Progenitor cell of endocrine pancreas (in vitro differentiated cells): ENCODE results near the gene CDNF. TPM values are rescaled to one million over a fixed set of nuclear protein-coding genes. Genes with fewer than 3 reads are reported as not detected.
"Not testable (repeated sequence)": the region's sequence is repeated elsewhere in the genome, so short reads cannot be mapped to it uniquely, and the experiment has no call there.

ENCODE experiments used
- DNase-seq: peaks from one replicate; pipeline ENCODE4 v3.0.0; 2021; ENCODE audit warnings: low spot score; ENCODE audit not compliant: unreplicated experiment
- H3K27ac Mint-ChIP-seq: 2 replicates; pipeline ENCODE4 v1.8.0; 2021; ENCODE audit warnings: mild to moderate bottlenecking, moderate library complexity, mixed read lengths
- H3K27me3 Mint-ChIP-seq: 2 replicates; pipeline ENCODE4 v1.8.0; 2021; ENCODE audit warnings: mixed read lengths
- H3K36me3 Mint-ChIP-seq: 2 replicates; pipeline ENCODE4 v1.8.0; 2022; ENCODE audit warnings: mixed read lengths; ENCODE audit not compliant: insufficient read depth
- H3K4me1 Mint-ChIP-seq: 2 replicates; pipeline ENCODE4 v1.8.0; 2021; ENCODE audit warnings: low read depth, mixed read lengths
- H3K4me3 Mint-ChIP-seq: 2 replicates; pipeline ENCODE4 v1.8.0; 2021; ENCODE audit warnings: low read depth, mild to moderate bottlenecking, moderate library complexity, mixed read lengths
- H3K9me3 Mint-ChIP-seq: 2 replicates; pipeline ENCODE4 v1.8.0; 2021; ENCODE audit warnings: low read depth, mixed read lengths
- CTCF ChIP-seq: fragments of 200-600 bp; sonication (generic); IDR thresholded peaks from one replicate; pipeline ENCODE4 v1.5.0; 2021; ENCODE audit warnings: antibody characterized with exemption, mild to moderate bottlenecking; ENCODE audit not compliant: unreplicated experiment
- total RNA-seq: library from RNA; stranded (reverse); gene quantifications from 2 replicates; pipeline ENCODE4 v1.2.1, GENCODE V29; 2021

Gene CDNF
- total RNA-seq, 1 donor from 2014 or later: 2.3 TPM

DNA sequence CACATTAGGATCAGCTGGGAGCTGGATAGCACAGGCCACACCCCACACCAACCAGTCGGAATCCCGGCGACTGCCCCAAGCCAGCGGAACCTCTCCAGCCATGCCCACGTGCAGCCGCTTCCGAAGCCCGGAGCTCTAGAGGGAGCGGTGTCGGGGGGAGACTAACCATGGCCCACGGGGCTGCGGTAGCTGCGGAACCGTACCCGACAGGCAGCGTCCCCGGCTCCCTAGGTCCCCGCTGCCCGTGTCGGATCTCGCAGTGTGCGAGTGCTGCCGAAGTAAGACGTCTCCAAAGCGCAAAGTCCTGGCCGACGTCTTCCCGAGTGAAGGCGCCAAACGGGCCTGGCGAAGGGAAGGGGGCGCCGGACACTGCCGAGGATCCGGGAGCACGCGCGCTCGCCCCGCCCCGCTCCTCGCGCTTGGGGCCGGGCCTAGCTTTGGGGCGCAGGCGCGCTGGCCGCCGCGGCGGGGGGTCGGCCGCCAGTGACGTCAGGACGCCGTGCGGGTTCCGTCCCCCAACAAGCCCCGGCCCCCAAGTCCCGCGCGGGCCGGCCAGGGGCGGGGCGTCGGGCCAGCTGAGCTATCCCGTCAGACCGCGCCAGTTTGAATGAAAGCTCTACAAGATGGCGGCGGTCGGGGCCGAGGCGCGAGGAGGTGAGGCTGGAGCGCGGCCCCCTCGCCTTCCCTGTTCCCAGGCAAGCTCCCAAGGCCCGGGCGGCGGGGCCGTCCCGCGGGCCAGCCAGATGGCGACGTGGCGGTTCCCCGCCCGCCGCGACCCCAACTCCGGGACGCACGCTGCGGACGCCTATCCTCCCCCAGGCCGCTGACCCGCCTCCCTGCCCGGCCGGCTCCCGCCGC is 40.7 kb upstream of the CDNF start, which contains the start of gene SUV39H2:
Gene SUV39H2, plus strand, starts transcription at position 601 of the 858 bp plus-strand sequence. Its CDS starts 23 bp downstream, at position 624.
- Mint-ChIP-seq H3K4me1 (peaks cover 19% of the 10 kb centered on the region), H3K27ac (peak within 1 kb of the TSS; percentile 99), H3K9me3 (no peaks in the 10 kb centered on the region), H3K27me3 (no peaks in the 10 kb centered on the region), H3K4me3 (peak within 1 kb of the TSS; percentile 96), H3K36me3 (peaks cover 2% of the 10 kb centered on the region)
- peak; percentile 95 for DNase-seq
- peak; percentile 9 for TF ChIP-seq CTCF

DNA sequence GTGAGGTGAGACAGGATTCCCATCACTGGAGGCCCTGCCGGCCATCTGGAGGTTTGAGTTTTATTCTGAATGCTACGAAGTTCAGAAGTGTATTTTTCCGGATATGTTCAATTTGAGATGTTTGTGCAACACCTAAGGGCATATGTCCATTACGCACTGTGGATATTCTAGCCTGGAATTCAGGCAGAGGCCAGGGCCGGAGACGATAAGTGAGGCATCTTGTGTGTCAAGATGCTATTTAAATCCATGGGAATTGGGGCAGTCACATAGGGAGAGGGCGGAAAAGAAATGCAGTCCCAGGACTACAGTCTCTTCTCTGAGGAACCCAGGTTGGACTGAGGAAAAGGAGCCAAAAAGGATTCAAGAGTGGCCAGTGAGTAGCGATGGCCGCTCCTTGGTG is 38.9 kb upstream of the CDNF start:
- no peak for TF ChIP-seq CTCF
- H3K4me3 Mint-ChIP-seq: peak overlapping the region; percentile 96
- H3K27ac Mint-ChIP-seq: peak overlapping the region; percentile 6
- H3K36me3 Mint-ChIP-seq: no peaks in the 10 kb centered on the region
- H3K4me1 Mint-ChIP-seq: peaks cover 15% of the 10 kb centered on the region
- H3K27me3 Mint-ChIP-seq: no peaks in the 10 kb centered on the region
- H3K9me3 Mint-ChIP-seq: no peaks in the 10 kb centered on the region
- DNase-seq: no peak

DNA sequence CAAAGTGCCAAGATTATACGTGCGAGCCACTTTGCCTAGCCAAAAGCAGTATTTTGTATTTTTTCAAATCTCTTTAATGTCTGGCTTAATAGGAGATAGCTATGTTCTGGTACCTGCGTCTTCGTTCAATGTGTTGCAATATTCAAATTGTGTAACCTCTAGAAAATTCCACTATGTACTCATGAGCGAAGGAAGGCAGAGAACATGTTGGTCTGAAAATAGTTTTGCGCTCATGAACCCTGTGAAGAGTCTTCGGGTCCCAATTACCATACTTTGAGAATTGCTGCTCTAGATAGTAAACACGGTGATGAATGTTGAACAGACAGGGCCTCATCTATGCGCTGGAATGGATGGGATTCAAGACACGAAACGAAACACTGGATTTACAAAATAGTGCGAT is 38.1 kb upstream of the CDNF start:
- no peaks in the 10 kb centered on the region for H3K36me3 Mint-ChIP-seq
- DNase-seq: no peak
- no peaks in the 10 kb centered on the region for H3K27me3 Mint-ChIP-seq
- H3K9me3 Mint-ChIP-seq: no peaks in the 10 kb centered on the region
- no peak overlapping the region for H3K4me3 Mint-ChIP-seq
- peaks cover 14% of the 10 kb centered on the region for H3K4me1 Mint-ChIP-seq
- H3K27ac Mint-ChIP-seq: no peak overlapping the region
- TF ChIP-seq CTCF: no peak

GRCh38 chr10:14873090-14873760 is 35.4 kb upstream of the CDNF start:
- Mint-ChIP-seq H3K4me3 (no peak overlapping the region), H3K9me3 (no peaks in the 10 kb centered on the region), H3K27me3 (no peaks in the 10 kb centered on the region), H3K36me3 (peaks cover 1% of the 10 kb centered on the region), H3K27ac (no peak overlapping the region), H3K4me1 (peaks cover 3% of the 10 kb centered on the region)
- TF ChIP-seq CTCF: no peak
- DNase-seq: no peak

GRCh38 chr10:14864871-14865270 is 27.0 kb upstream of the CDNF start:
- H3K36me3 Mint-ChIP-seq: peaks cover 14% of the 10 kb centered on the region
- not testable (repeated sequence) for DNase-seq, H3K4me1 Mint-ChIP-seq, H3K27ac Mint-ChIP-seq, H3K27me3 Mint-ChIP-seq, H3K4me3 Mint-ChIP-seq, H3K9me3 Mint-ChIP-seq

DNA sequence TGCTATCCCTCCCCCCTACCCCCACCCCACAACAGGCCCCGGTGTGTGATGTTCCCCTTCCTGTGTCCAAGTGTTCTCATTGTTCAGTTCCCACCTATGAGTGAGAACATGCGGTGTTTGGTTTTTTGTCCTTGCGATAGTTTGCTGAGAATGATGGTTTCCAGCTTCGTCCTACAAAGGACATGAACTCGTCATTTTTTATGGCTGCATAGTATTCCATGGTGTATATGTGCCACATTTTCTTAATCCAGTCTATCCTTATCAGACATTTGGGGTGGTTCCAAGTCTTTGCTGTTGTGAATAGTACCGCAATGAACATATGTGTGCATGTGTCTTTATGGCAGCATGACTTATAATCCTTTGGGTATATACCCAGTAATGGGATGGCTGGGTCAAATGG is 26.6 kb upstream of the CDNF start:
- not testable (repeated sequence) for H3K9me3 Mint-ChIP-seq, H3K27ac Mint-ChIP-seq, DNase-seq, H3K27me3 Mint-ChIP-seq, H3K4me1 Mint-ChIP-seq, H3K4me3 Mint-ChIP-seq
- H3K36me3 Mint-ChIP-seq: peaks cover 12% of the 10 kb centered on the region
